ENCODE results near the gene CACNA2D3.

Gene CACNA2D3

GRCh38 chr3:54374214-54374852 lies 252.0 kb downstream of the CACNA2D3 start:
- peak; percentile 12 for DNase-seq (ENCODE audit: low read depth, low spot score)

GRCh38 chr3:54376142-54376807 lies 253.9 kb downstream of the CACNA2D3 start:
- DNase-seq (ENCODE audit: low read depth, low spot score), result no peak

GRCh38 chr3:54376939-54377578 lies 254.7 kb downstream of the CACNA2D3 start:
- no peak for DNase-seq (ENCODE audit: low read depth, low spot score)

- DNase-seq (ENCODE audit: low read depth, low spot score), result no peak
These were observed 255.8 kb downstream of the CACNA2D3 start for GRCh38 chr3:54378184-54378583.

DNA sequence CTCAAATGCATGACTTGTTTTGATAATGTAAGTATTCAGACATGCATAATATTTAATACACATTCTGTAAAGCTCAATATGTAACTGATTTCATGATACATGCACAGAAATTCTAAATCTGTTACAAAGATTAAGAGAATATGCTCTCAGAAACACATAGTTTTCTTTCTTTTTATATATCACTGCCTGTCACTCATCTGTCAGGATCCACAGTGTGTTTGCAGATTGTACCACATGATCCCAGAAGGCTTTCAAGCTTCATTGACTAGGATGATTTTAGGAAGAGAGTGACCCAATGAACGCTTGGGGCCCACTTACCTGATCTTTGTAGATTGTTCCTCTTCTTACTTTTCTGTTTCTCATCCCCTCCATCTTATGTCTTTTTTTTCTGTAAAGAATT lies 261.9 kb downstream of the CACNA2D3 start:
- no peak for DNase-seq (ENCODE audit: low read depth, low spot score)

GRCh38 chr3:54390582-54390981 lies 268.2 kb downstream of the CACNA2D3 start:
- no peak for DNase-seq (ENCODE audit: low read depth, low spot score)

DNA sequence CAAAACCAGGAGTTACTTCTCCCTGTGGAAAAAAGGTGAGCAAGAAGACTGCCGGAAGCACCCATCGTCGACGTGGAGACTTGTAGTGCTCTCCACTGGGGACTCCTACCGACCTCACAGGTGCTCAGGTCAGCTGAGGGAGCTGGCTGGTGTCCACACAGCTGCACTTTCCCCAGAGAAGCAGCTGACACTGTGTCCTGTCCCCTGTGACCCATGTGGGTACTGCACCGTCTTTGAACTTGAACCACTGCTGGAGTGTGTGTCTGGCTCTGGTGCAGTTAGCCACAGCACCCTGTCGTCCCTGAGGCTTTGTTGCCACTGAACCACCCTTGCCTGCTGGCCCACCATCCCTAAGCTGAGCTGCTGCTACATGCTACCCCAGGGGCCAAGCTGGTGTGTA lies 270.8 kb downstream of the CACNA2D3 start:
- DNase-seq (ENCODE audit: low read depth, low spot score), result no peak

- DNase-seq (ENCODE audit: low read depth, low spot score), result no peak
These were observed 286.0 kb downstream of the CACNA2D3 start for GRCh38 chr3:54408328-54408727.

- no peak for DNase-seq (ENCODE audit: low read depth, low spot score)
These were observed 299.6 kb downstream of the CACNA2D3 start for GRCh38 chr3:54421943-54422342.

DNA sequence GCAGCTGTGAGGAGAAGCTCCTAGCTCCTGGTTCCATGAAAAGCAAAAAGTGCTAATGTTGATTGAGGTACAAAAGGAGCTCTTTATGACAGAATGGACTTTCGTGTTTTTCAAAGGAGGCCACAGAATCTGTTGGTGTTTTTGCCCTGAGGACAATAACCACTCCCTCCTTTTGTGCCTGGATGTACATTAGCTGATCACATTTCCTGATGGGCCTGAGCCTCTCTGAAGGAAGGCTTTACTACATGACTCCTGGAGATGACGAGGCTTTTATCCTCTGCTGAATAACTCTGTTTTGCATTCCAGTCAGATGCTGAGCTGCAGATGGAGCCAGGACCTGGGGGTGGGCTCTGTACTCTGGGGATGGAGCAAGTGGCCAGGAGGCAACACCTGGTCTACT lies 301.9 kb downstream of the CACNA2D3 start:
- DNase-seq (ENCODE audit: low read depth, low spot score), result no peak

- DNase-seq (ENCODE audit: low read depth, low spot score), result no peak
These were observed 304.0 kb downstream of the CACNA2D3 start for GRCh38 chr3:54426381-54426780.

DNA sequence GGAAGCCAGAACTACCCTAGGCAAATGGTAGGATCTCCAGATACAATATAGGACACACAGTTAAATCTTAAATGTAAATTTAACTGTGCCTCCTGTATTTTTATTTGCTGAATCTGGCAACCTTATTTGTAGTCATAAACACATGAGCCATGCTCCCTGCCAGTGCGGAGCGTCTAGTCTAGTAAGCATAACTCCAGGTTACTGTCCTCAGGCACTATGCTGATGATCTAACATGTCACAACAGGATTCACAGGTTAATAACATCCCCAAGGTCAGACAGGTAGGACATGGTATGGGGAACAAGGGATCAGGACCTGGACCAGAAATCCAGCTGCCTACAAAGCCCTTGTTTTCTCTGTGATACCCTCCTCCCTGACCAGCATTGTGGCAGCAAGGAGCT lies 305.1 kb downstream of the CACNA2D3 start:
- no peak for DNase-seq (ENCODE audit: low read depth, low spot score)

- peak; percentile 23 for DNase-seq (ENCODE audit: low read depth, low spot score)
These were observed 305.9 kb downstream of the CACNA2D3 start for GRCh38 chr3:54427941-54428871.

- no peak for DNase-seq (ENCODE audit: low read depth, low spot score)
These were observed 310.6 kb downstream of the CACNA2D3 start for GRCh38 chr3:54432975-54433374.

DNA sequence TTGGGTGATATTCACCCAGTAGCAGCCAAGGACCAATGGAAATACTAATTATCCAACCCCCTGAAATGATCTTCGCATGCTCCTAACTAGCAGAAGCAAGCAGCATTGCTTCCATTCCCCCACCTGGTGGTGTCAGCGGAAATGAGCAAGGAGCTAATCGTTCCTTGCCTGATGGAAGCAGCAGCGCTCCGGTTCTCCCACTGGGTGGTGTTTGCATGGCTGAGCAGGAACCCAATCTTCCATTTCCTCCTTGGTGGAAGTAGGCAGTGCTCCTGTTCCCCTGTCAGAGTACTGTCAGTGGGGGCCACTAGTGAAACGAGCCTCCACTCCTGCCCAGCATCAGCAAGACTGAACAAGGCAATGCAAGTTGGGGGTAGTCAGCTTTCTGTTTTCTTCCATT lies 311.5 kb downstream of the CACNA2D3 start:
- DNase-seq (ENCODE audit: low read depth, low spot score), result peak; percentile 68

- DNase-seq (ENCODE audit: low read depth, low spot score), result no peak
These were observed 312.4 kb downstream of the CACNA2D3 start for GRCh38 chr3:54434756-54435155.

DNA sequence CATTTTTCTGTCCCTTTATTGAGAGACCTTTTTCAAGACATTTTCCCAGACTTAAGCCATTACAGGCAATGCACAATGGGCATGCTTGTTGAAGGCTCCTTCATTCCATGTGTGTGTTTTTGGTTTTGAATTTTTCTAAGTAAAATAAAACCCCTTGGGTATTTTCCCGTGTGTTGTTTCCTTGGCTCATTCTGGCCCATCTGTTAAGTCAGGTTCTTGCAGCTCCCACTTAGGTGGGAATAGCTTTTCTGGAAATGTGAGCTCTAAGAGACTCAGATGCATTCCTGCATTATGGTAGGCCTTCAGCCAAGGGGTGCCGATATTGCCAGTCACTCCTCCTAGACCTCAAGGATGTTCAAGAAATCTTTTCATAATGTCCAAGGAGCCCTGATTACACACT lies 314.9 kb downstream of the CACNA2D3 start:
- DNase-seq (ENCODE audit: low read depth, low spot score), result no peak

DNA sequence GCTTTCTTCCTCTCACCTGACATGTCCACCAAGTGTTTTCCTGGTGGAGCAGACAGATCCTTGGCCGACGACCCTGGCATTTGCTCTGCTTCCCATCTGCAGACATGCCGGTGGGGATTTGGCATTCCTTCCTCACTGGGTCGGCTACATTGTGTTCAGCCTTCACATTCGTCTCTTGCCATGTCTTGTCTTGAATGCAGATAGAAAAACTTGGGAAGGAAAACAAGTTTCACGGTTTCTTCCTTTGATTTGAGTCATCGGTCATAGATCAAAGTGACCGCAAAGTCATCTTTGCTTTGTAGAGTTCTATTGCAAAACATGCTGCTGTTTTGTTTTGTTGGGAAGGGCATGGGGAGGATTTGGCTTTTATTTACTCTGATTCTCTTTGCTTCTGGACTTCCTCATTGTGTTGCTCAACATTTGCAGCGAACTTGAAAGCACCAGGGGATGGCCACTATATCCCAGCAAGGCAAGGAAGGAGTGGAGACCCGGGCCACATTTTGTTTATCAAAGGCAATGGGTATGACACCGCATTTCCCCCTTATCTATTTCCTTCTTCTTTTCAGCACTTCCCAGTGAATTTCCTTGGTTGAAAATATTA lies 321.3 kb downstream of the CACNA2D3 start:
- no peak for DNase-seq (ENCODE audit: low read depth, low spot score)

GRCh38 chr3:54445630-54446029 lies 323.3 kb downstream of the CACNA2D3 start:
- no peak for DNase-seq (ENCODE audit: low read depth, low spot score)

DNA sequence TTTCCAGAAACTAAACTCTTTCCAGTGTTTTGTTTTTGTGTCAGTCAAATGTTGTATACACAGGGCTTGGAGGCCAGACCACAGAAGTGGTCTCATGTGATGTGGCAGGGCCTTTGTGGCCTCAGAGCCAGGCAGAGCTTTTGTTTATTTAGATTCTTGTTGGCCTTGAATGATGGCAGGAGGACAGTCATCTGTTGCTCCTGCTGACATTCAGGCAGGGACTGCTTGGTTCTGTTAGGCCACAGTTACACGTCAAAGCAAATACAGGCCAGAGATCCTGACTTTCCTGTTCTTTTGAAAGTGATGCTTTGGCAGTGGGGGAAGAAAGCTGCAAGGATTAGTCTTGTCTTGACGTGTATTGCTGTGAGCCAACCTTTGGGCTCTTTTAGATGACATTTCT lies 325.1 kb downstream of the CACNA2D3 start:
- DNase-seq (ENCODE audit: low read depth, low spot score), result no peak

- DNase-seq (ENCODE audit: low read depth, low spot score), result no peak
These were observed 332.5 kb downstream of the CACNA2D3 start for GRCh38 chr3:54454806-54455205.

DNA sequence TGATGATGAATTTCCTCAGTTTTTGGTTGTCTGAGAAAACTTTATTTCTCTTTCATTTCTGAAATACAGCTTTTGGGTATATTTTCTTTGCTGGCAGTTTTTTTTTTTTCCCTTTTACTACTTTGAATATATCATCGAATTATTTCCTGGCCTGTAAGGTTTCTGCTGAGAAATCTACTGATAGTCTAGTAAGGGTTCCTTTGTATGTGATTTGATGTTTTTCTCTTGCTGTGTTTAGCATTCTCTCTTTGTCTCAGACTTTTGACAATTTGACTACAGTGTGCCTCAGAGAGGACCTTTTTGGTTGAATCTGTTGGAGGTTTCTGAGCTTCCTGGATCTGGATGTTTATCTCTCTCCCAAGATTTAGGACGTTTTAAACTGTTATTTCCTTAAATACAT lies 336.0 kb downstream of the CACNA2D3 start:
- DNase-seq (ENCODE audit: low read depth, low spot score), result no peak

Data from iPS DF 19.7 (cell line).